H9 (cell line): ENCODE data around the gene POLR3C. TPM values are rescaled to one million over a fixed set of nuclear protein-coding genes. Genes with fewer than 3 reads are reported as not detected.

Experiments used
- DNase-seq: peaks from one replicate; pipeline ENCODE4 v3.0.0-alpha.2; 2017
- H2AFZ ChIP-seq: one replicate; pipeline ENCODE4 v1.6.1; 2013; ENCODE audit warnings: mild to moderate bottlenecking, low read length, control low read depth, moderate library complexity
- H2AK5ac ChIP-seq: 2 replicates; pipeline ENCODE4 v1.6.1; 2013; ENCODE audit warnings: low read length, control low read depth, mixed read lengths; ENCODE audit not compliant: insufficient read length
- H2BK120ac ChIP-seq: one replicate; pipeline ENCODE4 v1.6.1; 2013; ENCODE audit warnings: low read depth, mild to moderate bottlenecking, low read length, control low read depth, inconsistent platforms; ENCODE audit not compliant: poor library complexity, severe bottlenecking
- H2BK12ac ChIP-seq: 2 replicates; pipeline ENCODE4 v1.6.1; 2013; ENCODE audit warnings: low read length, control low read depth, mixed read lengths, low read depth; ENCODE audit not compliant: insufficient read length
- H2BK15ac ChIP-seq: 2 replicates; pipeline ENCODE4 v1.6.1; 2013; ENCODE audit warnings: low read depth, low read length, control low read depth
- H2BK20ac ChIP-seq: one replicate; pipeline ENCODE4 v1.6.1; 2013; ENCODE audit warnings: low read depth, mild to moderate bottlenecking, low read length, control low read depth, inconsistent platforms; ENCODE audit not compliant: poor library complexity, severe bottlenecking
- H2BK5ac ChIP-seq: 2 replicates; pipeline ENCODE4 v1.6.1; 2013; ENCODE audit warnings: low read length, control low read depth, mixed read lengths; ENCODE audit not compliant: insufficient read length
- H3K14ac ChIP-seq: 2 replicates; pipeline ENCODE4 v1.6.1; 2013; ENCODE audit warnings: low read length, control low read depth; ENCODE audit not compliant: insufficient read depth
- H3K18ac ChIP-seq: 2 replicates; pipeline ENCODE4 v1.6.1; 2013; ENCODE audit warnings: low read depth, mild to moderate bottlenecking, mixed read lengths, low read length, control low read depth; ENCODE audit not compliant: insufficient read length
- H3K23ac ChIP-seq: 2 replicates; pipeline ENCODE4 v1.6.1; 2013; ENCODE audit warnings: low read length, control low read depth, mixed read lengths, low read depth; ENCODE audit not compliant: insufficient read length
- H3K23me2 ChIP-seq: 2 replicates; pipeline ENCODE4 v1.6.1; 2013; ENCODE audit warnings: low read depth, mild to moderate bottlenecking, mixed read lengths, low read length, control low read depth; ENCODE audit not compliant: insufficient read length, poor library complexity, severe bottlenecking
- H3K27ac ChIP-seq: 2 replicates; pipeline ENCODE4 v1.5.1; 2013; ENCODE audit warnings: low read length, control low read depth, mixed read lengths, low read depth; ENCODE audit not compliant: insufficient read length
- H3K27me3 ChIP-seq: 2 replicates; pipeline ENCODE4 v1.6.1; 2013; ENCODE audit warnings: low read length, control low read depth, inconsistent platforms; ENCODE audit not compliant: insufficient read depth
- H3K4ac ChIP-seq: 2 replicates; pipeline ENCODE4 v1.6.1; 2013; ENCODE audit warnings: low read depth, mild to moderate bottlenecking, control low read depth, inconsistent platforms, low read length, moderate library complexity
- H3K4me1 ChIP-seq: 2 replicates; pipeline ENCODE4 v1.6.1; 2013; ENCODE audit warnings: low read length, control low read depth, inconsistent platforms; ENCODE audit not compliant: insufficient read depth
- H3K4me2 ChIP-seq: 2 replicates; pipeline ENCODE4 v1.6.1; 2013; ENCODE audit warnings: low read length, control low read depth, mixed read lengths; ENCODE audit not compliant: insufficient read length, insufficient read depth
- H3K56ac ChIP-seq: 2 replicates; pipeline ENCODE4 v1.6.1; 2013; ENCODE audit warnings: low read depth, mild to moderate bottlenecking, mixed read lengths, low read length, control low read depth; ENCODE audit not compliant: insufficient read length
- H3K79me1 ChIP-seq: 2 replicates; pipeline ENCODE4 v1.6.1; 2013; ENCODE audit warnings: low read depth, mild to moderate bottlenecking, moderate library complexity, low read length, control low read depth, inconsistent platforms; ENCODE audit not compliant: insufficient read depth, poor library complexity, severe bottlenecking
- H3K79me2 ChIP-seq: 2 replicates; pipeline ENCODE4 v1.6.1; 2013; ENCODE audit warnings: low read length, control low read depth, inconsistent platforms; ENCODE audit not compliant: insufficient read depth
- H3K9ac ChIP-seq: 2 replicates; pipeline ENCODE4 v1.6.1; 2013; ENCODE audit warnings: low read length, control low read depth, mixed read lengths; ENCODE audit not compliant: insufficient read length; ENCODE audit errors: extremely low read depth
- H3K9me3 ChIP-seq: one replicate; pipeline ENCODE4 v1.6.1; 2013; ENCODE audit warnings: low read depth, low read length, inconsistent platforms; ENCODE audit not compliant: control insufficient read depth
- H3T11ph ChIP-seq: one replicate; pipeline ENCODE4 v1.6.1; 2013; ENCODE audit warnings: mild to moderate bottlenecking, low read length, control low read depth, inconsistent platforms
- H4K20me1 ChIP-seq: one replicate; pipeline ENCODE4 v1.6.1; 2013; ENCODE audit not compliant: control insufficient read depth, insufficient read length, insufficient read depth
- H4K5ac ChIP-seq: 2 replicates; pipeline ENCODE4 v1.6.1; 2013; ENCODE audit warnings: low read depth, mild to moderate bottlenecking, mixed read lengths, low read length, control low read depth; ENCODE audit not compliant: insufficient read length
- H4K8ac ChIP-seq: replicated peaks from 2 replicates; pipeline ENCODE4 v1.6.1; 2013; ENCODE audit warnings: low read length, control low read depth, mixed read lengths, low read depth; ENCODE audit not compliant: insufficient read length
- H4K91ac ChIP-seq: 2 replicates; pipeline ENCODE4 v1.6.1; 2013; ENCODE audit warnings: low read depth, mild to moderate bottlenecking, moderate library complexity, mixed read lengths, low read length, control low read depth; ENCODE audit not compliant: insufficient read length
- H3K27ac Mint-ChIP-seq, 3 experiments: 2 replicates in 2 of 3; 3 replicates in 1 of 3; pipeline ENCODE4 v1.8.0; 2020 to 2021; ENCODE audit warnings: mixed read lengths in 3 of 3, mild to moderate bottlenecking in 1 of 3, moderate library complexity in 1 of 3
- H3K27me3 Mint-ChIP-seq: 2 replicates; pipeline ENCODE4 v1.8.0; 2021; ENCODE audit warnings: low read depth, mild to moderate bottlenecking, moderate library complexity, mixed read lengths
- H3K36me3 Mint-ChIP-seq, 3 experiments: 2 replicates in 2 of 3; 3 replicates in 1 of 3; pipeline ENCODE4 v1.8.0; 2020 to 2021; ENCODE audit warnings: low read depth in 3 of 3, mixed read lengths in 3 of 3; ENCODE audit not compliant: insufficient read depth in 1 of 3
- H3K4me1 Mint-ChIP-seq, 2 experiments: 2 replicates each; pipeline ENCODE4 v1.8.0; 2020; ENCODE audit warnings: mixed read lengths in 2 of 2
- H3K4me3 Mint-ChIP-seq, 2 experiments: 2 replicates in 1 of 2; 3 replicates in 1 of 2; pipeline ENCODE4 v1.8.0; 2020 to 2021; ENCODE audit warnings: mild to moderate bottlenecking in 2 of 2, mixed read lengths in 2 of 2, moderate library complexity in 1 of 2
- H3K9me3 Mint-ChIP-seq, 2 experiments: 2 replicates in 1 of 2; 3 replicates in 1 of 2; pipeline ENCODE4 v1.8.0; 2020; ENCODE audit warnings: mild to moderate bottlenecking in 2 of 2, mixed read lengths in 2 of 2, moderate library complexity in 1 of 2
- WGBS: extraction: QIAGEN DNeasy Blood & Tissue Kit; methylation state at CpG from one replicate; pipeline ENCODE4 v1.1.7; 2013; ENCODE audit warnings: missing lambda C conversion rate, low lambda C conversion rate, mixed read lengths; ENCODE audit not compliant: insufficient read length; ENCODE audit errors: extremely low coverage; 5-methylcytosine and 5-hydroxymethylcytosine counted together
- total RNA-seq: library from RNA; stranded (reverse); gene quantifications from 2 replicates; pipeline ENCODE4 v1.2.1, GENCODE V29; 2021
- TF ChIP-seq, protein P1 (sequence below): fragments of 200-600 bp; sonication (generic); conservative IDR thresholded peaks from 3 replicates; pipeline ENCODE4 v1.8.0; 2021; ENCODE audit warnings: antibody characterized with exemption, mild to moderate bottlenecking

The POLR3C gene
- total RNA-seq, 1 experiment from 2014 or later: 37.2 TPM

DNA sequence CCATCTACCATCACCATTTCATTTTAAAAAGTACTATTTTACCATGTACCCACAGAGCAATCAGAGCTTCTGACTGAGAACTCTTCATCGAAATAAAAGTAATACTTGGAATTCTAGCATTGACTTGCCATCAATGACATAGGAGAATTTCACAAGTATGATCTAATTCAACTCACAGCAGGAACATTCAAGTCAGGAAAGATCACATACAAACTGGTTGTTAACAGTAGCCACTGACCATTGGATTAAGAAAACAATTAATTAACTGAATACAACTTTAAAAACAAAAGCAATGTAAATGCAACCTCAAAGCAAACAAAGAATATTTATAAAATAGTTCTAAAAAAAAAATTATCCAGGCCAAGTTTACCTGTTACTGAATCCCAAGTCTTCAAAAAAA lies 18.9 kb upstream of the POLR3C start:
- no peak for DNase-seq
- H3K27ac ChIP-seq: no peak overlapping the region
- no CpG with 5 or more reads among the region's 1 CpG for WGBS
- H4K5ac ChIP-seq: no peak overlapping the region
- no peak overlapping the region for H3K9ac ChIP-seq
- no peak overlapping the region for H3K14ac ChIP-seq
- H3K4me2 ChIP-seq: no peak overlapping the region
- H2BK5ac ChIP-seq: no peak overlapping the region
- H4K91ac ChIP-seq: no peak overlapping the region
- no peaks in the 10 kb centered on the region for H3K9me3 ChIP-seq
- no peak overlapping the region for H2BK20ac ChIP-seq
- Mint-ChIP-seq H3K4me3 (no peak overlapping the region), H3K4me1 (peaks cover 20 to 24% of the 10 kb centered on the region in 2 experiments), H3K27ac (no peak overlapping the region), H3K9me3 (no peaks in the 10 kb centered on the region), H3K27me3 (no peaks in the 10 kb centered on the region), H3K36me3 (peaks cover 0 to 3% (median 1%) of the 10 kb centered on the region in 3 experiments; a peak in 3 of 7 replicates)
- H2BK15ac ChIP-seq: no peak overlapping the region
- TF ChIP-seq, protein P1, sequence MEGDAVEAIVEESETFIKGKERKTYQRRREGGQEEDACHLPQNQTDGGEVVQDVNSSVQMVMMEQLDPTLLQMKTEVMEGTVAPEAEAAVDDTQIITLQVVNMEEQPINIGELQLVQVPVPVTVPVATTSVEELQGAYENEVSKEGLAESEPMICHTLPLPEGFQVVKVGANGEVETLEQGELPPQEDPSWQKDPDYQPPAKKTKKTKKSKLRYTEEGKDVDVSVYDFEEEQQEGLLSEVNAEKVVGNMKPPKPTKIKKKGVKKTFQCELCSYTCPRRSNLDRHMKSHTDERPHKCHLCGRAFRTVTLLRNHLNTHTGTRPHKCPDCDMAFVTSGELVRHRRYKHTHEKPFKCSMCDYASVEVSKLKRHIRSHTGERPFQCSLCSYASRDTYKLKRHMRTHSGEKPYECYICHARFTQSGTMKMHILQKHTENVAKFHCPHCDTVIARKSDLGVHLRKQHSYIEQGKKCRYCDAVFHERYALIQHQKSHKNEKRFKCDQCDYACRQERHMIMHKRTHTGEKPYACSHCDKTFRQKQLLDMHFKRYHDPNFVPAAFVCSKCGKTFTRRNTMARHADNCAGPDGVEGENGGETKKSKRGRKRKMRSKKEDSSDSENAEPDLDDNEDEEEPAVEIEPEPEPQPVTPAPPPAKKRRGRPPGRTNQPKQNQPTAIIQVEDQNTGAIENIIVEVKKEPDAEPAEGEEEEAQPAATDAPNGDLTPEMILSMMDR: no peak
- H3K56ac ChIP-seq: no peak overlapping the region
- no peak overlapping the region for H2BK120ac ChIP-seq
- no peak overlapping the region for H3K18ac ChIP-seq
- no peaks in the 10 kb centered on the region for H3K27me3 ChIP-seq
- H2AFZ ChIP-seq: no peak overlapping the region
- H3K23ac ChIP-seq: no peak overlapping the region
- H3T11ph ChIP-seq: no peak overlapping the region
- H2BK12ac ChIP-seq: no peak overlapping the region
- H3K79me2 ChIP-seq: no peaks in the 10 kb centered on the region; the same call in 1 of the 2 replicates
- H3K4ac ChIP-seq: no peak overlapping the region
- H3K79me1 ChIP-seq: peaks cover 2% of the 10 kb centered on the region
- H2AK5ac ChIP-seq: no peak overlapping the region
- H3K23me2 ChIP-seq: no peaks in the 10 kb centered on the region
- H3K4me1 ChIP-seq: no peaks in the 10 kb centered on the region
- H4K20me1 ChIP-seq: no peaks in the 10 kb centered on the region
- no peak overlapping the region for H4K8ac ChIP-seq
